ENCODE data around the gene TMEM151B.
"Not testable (repeated sequence)": the region's sequence is repeated elsewhere in the genome, so short reads cannot be mapped to it uniquely, and the experiment has no call there.

The TMEM151B gene
- long read RNA-seq, donor 1: 0 reads
- long read RNA-seq, donor 2: 0 reads
- long read RNA-seq, donor 3: 0 reads
- long read RNA-seq, donor 4: 0 reads
- long read RNA-seq, donor 5: 0 reads
- long read RNA-seq, donor 6: 0 reads
- long read RNA-seq, donor 7: 0 reads
- long read RNA-seq, donor 8: 0 reads

DNA sequence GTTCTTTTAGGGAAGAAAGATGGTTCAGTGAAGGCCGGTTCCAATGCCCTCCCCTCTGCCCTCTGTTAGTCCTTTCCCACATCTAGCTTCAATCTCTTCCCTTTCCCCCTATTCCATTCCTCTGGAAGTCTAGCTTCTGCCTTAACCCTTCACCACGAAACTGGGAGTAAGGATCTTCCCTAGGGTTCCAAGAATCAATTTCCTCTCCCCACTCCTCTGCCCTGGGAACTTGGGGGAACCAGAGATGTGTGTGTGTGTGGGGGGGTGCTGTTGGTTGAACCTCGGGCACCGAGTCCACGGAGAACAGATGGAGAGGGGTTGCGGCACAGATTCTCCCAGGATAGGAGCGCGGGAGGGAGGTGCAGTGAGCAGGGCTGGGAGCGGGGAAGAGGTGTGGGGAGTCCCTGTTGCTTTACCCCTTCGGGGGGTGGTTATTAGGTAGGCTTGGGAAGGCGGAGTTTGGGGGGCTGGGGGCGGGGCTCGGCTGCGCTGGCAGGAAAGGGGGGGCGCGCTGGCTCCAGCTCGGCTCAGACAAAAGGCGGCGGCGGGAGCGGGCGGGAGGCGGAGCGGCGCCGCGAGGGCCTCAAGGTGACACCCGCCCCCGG lies at the start of gene TMEM151B:
TSS of gene TMEM151B (plus strand) at position 530 of the 605 bp plus-strand sequence. CDS start 293 bp downstream, outside the sequence.
- DNase-seq: no peak

DNA sequence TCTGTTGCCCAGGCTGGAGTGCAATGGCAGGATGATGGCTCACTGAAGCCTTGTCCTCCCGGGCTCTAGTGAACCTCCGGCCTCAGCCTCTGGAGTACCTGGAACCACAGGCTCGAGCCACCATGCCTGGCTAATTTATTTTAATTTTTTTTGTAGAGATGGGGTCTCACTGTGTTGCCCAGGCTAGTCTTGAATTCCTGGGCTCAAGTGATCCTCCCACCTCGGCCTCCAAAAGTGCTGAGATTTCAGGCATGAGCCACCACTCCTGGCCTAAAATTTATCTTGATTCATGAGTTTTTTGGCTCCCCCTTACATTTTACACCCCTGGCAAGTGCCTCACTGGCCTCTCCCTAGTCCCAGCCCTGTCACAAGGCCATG lies 49.3 kb upstream of the TMEM151B start:
- no peak for DNase-seq

DNA sequence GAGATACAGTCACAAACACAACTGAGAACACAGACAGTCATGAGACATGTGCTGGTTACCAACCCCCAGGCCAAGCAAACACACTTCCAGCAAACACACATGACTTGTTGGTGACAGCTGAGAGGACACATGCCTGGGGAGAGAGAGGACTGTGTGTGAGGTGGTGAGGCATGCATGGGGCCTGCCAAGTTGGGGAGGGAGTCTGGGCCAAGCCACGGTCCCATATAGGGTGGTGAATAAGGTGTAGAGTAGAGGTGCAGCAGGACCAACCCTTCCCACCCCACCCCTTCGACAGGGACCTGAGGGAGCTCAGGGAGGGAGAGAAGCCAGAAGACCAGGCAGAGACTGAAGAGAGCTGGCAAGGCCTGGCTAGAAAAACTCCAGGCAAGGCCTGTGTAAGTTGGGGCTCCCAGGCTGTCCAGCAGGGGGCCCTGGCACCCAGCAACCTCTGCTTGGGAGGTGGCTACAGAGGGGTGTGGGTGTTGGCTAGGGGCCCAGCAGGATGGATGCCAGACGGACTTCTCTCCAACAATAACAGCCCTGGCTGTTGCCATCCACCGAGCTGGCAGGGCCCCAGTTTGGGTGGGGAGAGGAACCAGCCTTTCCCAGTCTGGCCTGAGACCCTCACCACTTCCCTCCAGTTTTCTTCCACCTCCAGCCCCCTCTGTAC lies 48.8 kb upstream of the TMEM151B start:
- peak; percentile 58 for DNase-seq

DNA sequence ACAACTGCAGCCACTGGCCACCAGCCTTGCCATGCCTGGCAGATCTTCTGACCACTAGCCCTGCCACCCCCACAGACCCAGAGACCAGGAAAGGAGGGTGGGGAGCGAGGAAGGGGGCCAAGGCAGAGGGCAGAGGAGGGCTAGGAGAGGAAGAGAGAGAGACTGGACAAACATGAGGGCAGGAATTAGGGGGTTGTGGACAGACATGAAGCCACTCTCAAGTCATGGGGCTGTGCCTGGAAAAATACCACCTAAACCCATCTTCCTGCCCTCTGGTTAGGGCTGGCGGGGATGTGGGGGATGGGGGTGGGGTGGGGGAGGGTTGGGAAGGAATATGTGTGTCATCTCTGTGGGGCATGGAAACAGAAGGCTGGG lies 48.3 kb upstream of the TMEM151B start:
- DNase-seq: no peak

DNA sequence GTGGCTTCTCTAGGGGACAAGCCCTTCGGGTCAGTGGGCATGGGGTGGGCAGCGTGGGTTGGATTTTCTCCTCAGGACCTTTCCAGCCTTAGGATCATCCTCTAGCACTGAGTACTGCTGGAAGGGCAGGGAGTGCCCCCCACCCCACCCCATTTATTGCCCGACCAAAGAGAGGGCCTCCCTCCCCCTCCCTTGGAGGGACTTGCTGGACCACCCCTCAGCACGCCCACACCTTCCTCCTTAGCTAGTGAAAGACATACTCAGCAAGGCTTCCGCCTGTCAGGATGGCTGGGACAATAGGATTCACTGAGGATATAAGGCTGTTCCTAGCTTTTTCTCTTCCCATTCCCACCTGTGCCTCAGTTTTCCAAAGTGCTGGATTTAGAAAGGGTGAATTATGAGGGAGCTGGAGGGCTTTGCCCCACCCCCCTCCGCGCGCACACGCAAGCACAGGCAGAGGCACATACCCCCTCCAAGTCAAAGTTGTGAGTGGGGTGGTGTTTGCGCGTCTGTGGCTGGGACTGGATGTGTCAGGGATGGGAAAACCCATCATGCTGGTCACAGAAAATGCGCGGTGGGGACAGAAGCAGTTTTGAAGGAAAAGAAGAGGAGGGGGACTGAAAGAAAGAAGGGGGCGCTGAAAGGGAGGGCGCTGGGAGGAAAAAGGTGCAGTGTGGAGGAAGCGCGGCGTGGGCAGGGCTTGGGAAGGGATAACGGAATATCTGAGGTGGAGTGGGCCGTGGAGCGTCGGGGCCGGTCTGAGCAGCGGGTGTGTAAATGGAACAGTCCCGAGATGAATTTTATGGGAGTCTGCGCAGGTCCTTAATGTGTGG lies 47.5 kb upstream of the TMEM151B start:
- DNase-seq: peak; percentile 62

DNA sequence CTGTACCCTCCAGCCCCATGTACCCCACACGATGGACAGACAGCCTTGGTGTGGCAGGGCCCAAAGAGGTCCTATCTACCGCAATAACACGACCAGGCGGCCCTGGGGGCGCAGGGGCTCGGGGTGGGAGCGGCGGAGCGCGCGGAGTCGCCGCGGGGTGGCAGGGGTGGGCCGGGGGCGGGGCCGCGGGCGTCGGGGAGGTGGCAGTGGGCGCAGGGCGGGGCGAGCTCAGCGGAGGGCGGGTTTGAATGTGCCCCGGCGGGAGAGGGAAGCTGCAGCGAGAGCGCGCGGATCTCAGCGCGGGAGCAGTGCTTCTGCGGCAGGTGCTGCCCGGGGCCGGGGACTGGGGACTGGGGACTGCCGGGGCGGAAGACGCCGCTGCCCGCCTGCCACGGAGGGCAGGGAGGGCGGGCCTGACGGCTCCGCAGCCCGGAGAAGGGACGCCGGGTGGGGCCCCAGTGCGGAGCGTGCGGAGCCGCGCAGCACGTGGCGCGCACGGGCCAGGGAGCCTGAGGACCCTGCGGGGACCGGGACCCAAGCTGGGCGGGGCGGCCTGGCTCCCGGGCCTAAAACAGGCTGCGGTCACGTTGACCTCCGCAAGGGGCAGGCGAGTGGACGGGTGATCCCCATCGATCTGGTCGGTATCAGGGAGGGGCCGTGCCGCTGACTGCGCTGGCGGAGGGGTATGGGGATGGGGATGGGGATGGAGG lies 46.8 kb upstream of the TMEM151B start, which contains the start of gene SLC29A1:
TSS of gene SLC29A1 (plus strand) at position 277 of the 710 bp plus-strand sequence. CDS start 3,719 bp downstream, outside the sequence.
- DNase-seq: peak; percentile 63

DNA sequence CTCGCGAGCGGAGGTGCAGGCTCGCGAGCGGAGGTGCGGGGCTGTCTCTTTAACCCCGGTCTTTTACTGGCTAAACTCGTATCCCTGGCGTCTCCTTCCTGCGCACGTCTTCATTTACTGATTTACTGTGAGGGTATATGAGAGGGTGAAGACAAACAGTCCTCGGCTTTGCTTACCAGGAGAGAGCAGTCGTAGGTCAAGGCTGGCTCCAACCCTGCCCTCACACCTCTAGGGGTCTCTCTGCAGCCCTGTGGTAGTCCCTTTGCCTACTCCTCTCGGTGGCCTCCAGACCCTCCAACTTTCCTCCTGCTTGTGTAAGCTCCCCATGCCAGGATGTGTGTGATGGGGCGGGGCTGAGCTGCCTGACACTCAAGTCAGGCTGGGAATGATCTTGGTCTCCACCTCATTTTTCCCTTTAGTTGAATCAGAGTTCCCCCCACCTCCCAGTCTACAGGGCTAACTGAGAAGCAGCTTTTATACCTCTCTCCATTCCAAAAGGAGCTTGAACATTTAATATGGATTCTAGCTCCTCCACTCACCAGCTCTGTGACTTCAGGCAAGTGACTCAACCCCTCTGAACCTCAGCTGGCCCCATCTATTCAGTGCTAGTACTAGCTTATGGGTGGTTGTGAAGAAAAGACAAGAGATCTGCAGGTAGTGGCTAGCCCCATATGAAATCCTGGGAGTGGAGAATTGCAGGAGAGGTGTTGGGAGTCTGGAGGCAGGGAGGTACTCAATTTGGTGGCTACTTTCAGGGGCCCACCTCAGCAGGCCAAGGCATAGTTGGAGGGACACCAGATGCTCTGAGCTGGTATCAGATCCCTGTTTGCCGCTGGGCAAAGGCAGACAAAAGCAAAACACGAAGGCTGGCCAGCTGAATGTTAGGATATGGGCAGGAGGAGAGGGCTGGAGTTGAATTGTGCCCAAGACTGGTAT lies 46.0 kb upstream of the TMEM151B start:
- no peak for DNase-seq

DNA sequence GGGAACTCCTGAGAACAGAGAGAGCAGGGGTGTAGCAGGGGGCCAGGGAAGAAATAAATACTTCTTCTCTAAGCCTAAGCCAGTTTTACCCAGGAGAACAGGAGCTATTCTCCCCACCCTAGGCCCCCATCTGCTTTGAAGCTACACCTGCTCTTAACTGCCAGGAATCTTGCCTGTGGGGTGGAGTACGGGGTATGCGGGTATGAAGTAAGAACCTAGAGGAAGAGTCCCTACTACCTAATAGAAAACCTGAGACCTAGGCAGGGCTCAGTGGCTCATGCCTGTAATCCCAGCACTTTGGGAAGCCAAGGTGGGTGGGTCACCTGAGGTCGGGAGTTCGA lies 45.3 kb upstream of the TMEM151B start:
- no peak for DNase-seq

DNA sequence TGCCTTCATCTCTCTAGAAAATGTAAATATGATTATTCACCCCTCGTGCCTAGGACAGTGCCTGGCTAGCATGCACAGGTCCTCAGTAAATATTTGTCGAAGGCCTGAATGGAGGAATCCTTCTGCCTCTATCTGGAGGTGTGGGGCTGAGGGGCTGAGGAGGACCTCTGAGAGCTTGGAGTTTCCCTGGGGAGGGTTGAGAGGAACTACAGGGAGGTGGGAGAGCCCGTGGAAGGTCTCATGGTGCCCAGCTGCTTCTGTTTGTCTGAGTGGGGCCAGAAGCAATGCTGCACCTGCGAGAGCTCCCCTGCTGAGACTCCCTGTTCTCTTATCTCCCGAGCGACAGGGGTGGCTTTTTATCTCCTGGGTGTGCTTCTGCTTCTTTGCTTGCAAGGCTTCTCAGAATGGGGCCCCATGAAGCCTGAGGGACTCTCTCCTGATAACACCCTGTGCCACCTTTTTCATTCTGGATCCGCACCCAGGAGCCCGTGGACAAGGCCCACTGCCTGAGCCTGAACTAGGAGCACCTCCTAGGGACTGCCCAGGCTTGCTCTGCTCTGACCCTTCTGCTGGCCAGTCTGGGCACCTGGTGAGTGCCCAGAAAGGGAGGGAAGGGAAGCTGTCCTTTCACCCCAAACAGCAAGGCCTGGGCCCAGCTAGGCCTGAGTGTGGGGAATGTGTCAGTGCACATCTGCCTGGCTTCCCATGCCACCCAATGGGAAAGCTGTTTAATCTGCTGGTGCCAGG lies 44.5 kb upstream of the TMEM151B start:
- DNase-seq: no peak

DNA sequence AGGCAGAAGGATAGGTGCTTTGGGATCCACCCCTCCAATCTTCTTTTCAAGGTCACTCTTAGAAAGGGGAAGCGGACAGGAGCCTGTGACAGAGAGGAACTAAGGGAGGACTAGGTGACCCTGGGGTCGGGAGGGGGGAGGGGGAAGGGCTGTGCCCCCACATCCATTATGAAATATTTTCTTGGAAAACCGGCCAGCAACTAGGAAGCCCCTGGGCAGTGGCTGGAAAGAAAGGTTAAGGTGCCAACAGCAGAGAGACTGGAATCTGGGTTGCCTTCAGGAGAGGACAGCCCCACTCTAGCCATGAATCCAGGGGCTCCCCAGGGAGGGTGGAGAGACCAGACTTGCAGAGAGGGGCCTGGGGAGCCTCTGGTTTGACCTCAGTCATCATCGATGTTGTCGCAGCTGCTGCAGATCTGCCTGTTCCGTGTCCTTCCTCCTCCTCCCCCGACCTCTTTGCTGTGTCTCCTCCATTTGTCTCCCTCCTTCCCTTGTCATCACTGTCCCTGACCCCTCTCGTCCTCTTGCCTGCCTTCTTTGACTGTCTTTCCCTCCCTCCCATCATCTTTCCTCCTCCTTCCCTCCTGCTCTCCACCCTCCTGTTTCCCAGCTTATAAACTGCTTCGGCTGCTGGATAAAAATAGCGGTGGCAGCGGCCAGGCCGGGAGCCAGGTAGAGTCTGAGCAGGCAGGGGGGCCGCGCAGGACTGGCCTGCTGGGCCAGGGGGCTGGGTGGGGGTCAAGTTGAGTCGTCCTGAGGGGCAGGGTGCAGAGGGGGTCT lies 43.7 kb upstream of the TMEM151B start:
- peak; percentile 44 for DNase-seq

DNA sequence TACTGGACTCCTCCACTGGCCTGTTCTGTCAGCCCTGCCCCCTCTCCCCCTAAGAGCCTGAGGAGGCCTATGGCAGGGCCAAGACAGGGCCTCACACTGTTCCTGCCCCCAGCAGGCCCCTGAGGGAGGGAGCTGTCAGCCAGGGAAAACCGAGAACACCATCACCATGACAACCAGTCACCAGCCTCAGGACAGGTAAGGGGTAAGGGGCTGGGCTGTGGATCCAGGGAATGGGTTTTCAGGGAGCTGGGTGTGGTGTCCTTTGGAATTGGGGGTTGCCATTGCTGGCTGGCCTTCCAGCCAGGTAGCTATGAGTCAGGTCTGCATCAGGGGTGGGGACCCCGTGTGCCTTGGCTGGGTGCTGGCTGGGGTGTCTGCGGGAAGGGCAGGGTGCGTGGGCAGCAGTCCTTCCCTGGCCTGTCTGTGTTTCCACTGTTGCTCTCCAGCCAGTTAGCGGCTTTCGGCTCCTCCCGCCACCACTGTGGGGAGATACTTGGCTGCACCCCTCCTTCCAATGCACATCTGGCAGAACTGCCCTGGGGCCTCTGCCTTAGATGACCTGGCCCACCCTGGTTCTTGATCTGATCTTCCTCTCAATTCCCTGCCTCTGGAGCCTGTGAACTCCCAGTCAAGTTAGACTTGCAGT lies 43.0 kb upstream of the TMEM151B start:
- DNase-seq: no peak

DNA sequence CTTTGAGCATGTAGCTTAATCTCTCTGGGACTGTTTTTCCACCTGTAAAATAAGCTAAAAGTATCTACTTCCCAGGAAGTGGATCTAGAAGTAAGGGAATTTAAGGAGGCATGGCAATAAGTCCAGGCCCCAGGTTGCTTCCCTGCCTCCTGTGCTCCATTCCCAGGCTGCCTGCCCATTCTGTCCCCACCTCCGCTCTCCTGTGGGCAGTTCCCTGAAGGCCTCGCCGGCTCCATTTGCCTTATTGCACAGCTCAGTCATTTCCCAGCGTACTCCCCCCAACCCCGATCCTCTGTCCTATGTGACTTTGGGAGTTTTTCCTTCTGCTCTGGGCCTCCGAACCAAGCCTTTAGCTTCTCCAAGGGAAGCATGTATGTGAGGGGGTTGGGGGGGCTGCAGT lies 42.2 kb upstream of the TMEM151B start:
- DNase-seq: no peak

DNA sequence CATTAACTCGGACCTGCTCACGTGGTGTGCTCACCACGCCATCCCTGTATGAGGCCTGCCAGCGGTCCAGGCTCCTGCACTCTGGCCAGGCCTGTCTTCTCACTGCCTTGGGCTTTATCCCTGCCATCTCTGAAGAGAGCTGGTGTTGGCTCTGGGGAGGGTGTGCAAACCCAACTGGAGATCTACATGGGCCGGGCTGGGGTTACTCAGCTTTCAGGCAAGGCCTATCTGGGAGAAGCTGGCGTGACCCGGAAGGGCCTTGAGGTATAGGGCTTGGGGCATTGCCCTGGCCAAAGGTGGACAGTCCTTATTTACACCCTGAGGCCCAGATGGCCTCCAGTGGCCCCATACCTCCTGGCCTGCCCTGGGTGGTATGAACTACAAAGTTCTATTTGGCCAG lies 41.8 kb upstream of the TMEM151B start:
- no peak for DNase-seq

DNA sequence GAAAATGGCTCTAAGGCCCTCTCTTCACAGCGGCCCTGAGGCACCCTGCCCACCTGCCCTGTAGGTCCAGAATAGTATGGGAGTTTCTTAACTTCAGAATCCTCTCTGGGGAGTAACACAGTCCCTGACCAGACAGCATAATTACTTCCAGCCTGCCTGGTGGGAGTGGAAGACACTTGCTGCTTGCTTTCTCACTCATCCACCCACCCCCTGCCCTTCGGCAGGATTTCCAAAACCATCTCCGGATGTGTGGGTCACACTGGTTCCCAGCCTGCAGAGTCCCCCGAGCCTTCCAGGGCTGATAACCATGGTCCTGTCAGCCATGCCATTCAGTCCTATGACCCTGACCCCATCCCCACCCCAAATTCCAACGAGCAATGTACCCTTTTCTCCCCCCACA lies 41.4 kb upstream of the TMEM151B start:
- no peak for DNase-seq

DNA sequence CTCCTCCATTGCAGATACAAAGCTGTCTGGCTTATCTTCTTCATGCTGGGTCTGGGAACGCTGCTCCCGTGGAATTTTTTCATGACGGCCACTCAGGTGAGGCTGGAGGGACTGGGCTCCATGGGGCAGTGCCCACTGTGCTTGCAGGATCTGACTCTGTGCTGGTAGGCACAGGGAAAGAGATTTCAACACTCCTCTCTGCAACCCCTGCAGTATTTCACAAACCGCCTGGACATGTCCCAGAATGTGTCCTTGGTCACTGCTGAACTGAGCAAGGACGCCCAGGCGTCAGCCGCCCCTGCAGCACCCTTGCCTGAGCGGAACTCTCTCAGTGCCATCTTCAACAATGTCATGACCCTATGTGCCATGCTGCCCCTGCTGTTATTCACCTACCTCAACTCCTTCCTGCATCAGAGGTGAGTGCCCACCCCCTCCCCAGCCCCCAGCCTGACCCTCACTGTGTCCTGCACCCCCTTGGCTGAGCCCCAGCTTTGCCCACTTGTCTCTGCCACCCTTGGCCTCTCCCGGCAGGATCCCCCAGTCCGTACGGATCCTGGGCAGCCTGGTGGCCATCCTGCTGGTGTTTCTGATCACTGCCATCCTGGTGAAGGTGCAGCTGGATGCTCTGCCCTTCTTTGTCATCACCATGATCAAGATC lies 40.7 kb upstream of the TMEM151B start:
- DNase-seq: no peak

DNA sequence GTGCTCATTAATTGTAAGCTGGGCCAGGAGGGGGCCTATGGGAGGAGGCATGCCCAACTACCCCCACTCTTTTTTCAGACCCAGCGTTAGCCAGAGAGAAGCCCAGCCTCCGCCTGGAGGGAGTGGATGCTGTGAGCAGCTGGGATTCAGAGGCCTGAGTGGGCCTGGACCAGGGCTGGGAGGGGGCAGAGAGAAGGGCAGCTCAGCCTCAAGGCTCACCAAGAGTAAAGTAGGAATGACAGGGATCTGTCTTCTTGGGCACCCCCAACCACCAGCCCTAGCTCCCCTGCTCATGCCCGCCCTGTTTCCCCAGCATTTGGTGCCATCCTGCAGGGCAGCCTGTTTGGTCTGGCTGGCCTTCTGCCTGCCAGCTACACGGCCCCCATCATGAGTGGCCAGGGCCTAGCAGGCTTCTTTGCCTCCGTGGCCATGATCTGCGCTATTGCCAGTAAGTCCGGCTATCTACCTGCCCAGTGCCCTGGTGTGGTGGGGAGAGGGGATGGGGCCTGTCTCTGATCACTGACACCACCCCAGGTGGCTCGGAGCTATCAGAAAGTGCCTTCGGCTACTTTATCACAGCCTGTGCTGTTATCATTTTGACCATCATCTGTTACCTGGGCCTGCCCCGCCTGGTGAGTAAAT lies 40.1 kb upstream of the TMEM151B start:
- no peak for DNase-seq

DNA sequence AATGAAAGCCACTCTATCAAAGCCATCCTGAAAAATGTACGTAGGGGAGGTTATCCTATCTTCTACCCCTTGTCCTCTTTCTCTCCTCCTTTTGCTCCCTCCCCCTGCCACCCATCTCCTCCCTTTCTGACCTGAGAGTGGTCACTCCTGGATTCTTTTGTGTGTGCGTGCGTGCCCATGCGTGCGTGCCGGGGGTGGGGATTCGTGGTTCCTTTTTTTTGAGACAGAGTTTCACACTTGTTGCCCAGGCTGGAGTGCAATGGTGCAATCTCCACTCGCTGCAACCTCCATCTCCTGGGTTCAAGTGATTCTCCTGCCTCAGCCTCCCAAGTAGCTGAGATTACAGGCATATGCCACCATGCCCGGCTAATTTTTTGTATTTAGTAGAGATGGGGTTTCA lies 38.8 kb upstream of the TMEM151B start:
- DNase-seq: not testable (repeated sequence)
